NCI-H526 treated with DMSO at 0.1 percent for 48 hours (cell line): ENCODE data around the gene COBL.
"Not testable (repeated sequence)": the region's sequence is repeated elsewhere in the genome, so short reads cannot be mapped to it uniquely, and the experiment has no call there.

Experiments
- DNase-seq: peaks from one replicate; lab custom pipeline; 2025; lab: John Stamatoyannopoulos, UW

The COBL gene

GRCh38 chr7:51233374-51233773, 83.2 kb downstream of the COBL start:
- DNase-seq, result no peak

- no peak for DNase-seq
Measured at GRCh38 chr7:51230723-51231122, 85.9 kb downstream of the COBL start.

GRCh38 chr7:51230324-51230625, 86.3 kb downstream of the COBL start:
- DNase-seq, result no peak

GRCh38 chr7:51229620-51230323, 86.8 kb downstream of the COBL start:
- DNase-seq, result no peak

GRCh38 chr7:51229106-51229537, 87.5 kb downstream of the COBL start:
- DNase-seq, result peak; percentile 10

- no peak for DNase-seq
Measured at GRCh38 chr7:51228386-51228958, 88.1 kb downstream of the COBL start.

- no peak for DNase-seq
Measured at GRCh38 chr7:51227861-51228260, 88.7 kb downstream of the COBL start.

- DNase-seq, result no peak
Measured at GRCh38 chr7:51226916-51227535, 89.6 kb downstream of the COBL start.

- DNase-seq, result no peak
Measured at GRCh38 chr7:51226063-51226755, 90.4 kb downstream of the COBL start.

GRCh38 chr7:51224811-51225595, 91.6 kb downstream of the COBL start:
- peak; percentile 15 for DNase-seq

GRCh38 chr7:51223505-51223904, 93.1 kb downstream of the COBL start:
- no peak for DNase-seq

GRCh38 chr7:51222916-51223315, 93.7 kb downstream of the COBL start:
- no peak for DNase-seq

- no peak for DNase-seq
Measured at GRCh38 chr7:51220226-51220625, 96.4 kb downstream of the COBL start.

GRCh38 chr7:51219261-51219988, 97.2 kb downstream of the COBL start:
- DNase-seq, result no peak

- DNase-seq, result no peak
Measured at GRCh38 chr7:51217804-51218203, 98.8 kb downstream of the COBL start.

GRCh38 chr7:51214098-51214497, 102.5 kb downstream of the COBL start:
- no peak for DNase-seq

GRCh38 chr7:51213618-51214017, 103.0 kb downstream of the COBL start:
- no peak for DNase-seq

GRCh38 chr7:51210766-51211165, 105.8 kb downstream of the COBL start:
- no peak for DNase-seq

GRCh38 chr7:51209426-51209825, 107.2 kb downstream of the COBL start:
- DNase-seq, result no peak

GRCh38 chr7:51208125-51208524, 108.5 kb downstream of the COBL start:
- DNase-seq, result not testable (repeated sequence)

GRCh38 chr7:51198654-51199053, 118.0 kb downstream of the COBL start:
- DNase-seq, result no peak

- DNase-seq, result no peak
Measured at GRCh38 chr7:51190969-51191368, 125.6 kb downstream of the COBL start.
